Motor neuron (in vitro differentiated cells): ENCODE measurements around the gene FYN. TPM values are rescaled to one million over a fixed set of nuclear protein-coding genes. Genes with fewer than 3 reads are reported as not detected.

ENCODE experiments used
- ATAC-seq, 8 experiments: fragments of 200-7000 bp; cut with Tn5 transposase; replicated peaks in 6 of 8; 2 replicates each; pipeline ENCODE4 v1.8.0; 2021; ENCODE audit warnings: mild to moderate bottlenecking in 8 of 8, moderate library complexity in 8 of 8
- H3K27ac ChIP-seq, 2 donors: fragments of 250-450 bp; sonication (Bioruptor Pico); 2 replicates each; pipeline ENCODE4 v1.9.0; 2021; ENCODE audit warnings: antibody characterized with exemption in 2 of 2, mild to moderate bottlenecking in 2 of 2, moderate library complexity in 1 of 2
- H3K4me1 ChIP-seq, 2 donors: fragments of 250-450 bp; sonication (Bioruptor Pico); replicated peaks in 1 of 2; 2 replicates each; pipeline ENCODE4 v1.6.1; 2021; ENCODE audit warnings: antibody characterized with exemption in 2 of 2, mild to moderate bottlenecking in 2 of 2, moderate library complexity in 1 of 2
- H3K4me3 ChIP-seq, 5 donors: fragments of 250-450 bp; sonication (Bioruptor Pico); 2 replicates each; pipeline ENCODE4 v1.9.0; 2021; ENCODE audit warnings: antibody characterized with exemption in 5 of 5, mild to moderate bottlenecking in 5 of 5, moderate library complexity in 4 of 5
- WGBS, 10 experiments: fragments of 450-650 bp; shearing (Covaris generic); methylation state at CpG; one replicate each; pipeline ENCODE4 v1.0.0; 2022; 5-methylcytosine and 5-hydroxymethylcytosine counted together
- in situ Hi-C, 9 experiments: fragments of 400-800 bp; cut with MboI; loops; one replicate each; pipeline ENCODE4 v1.15.0; 2021; ENCODE audit warnings: low sequenced_read_pairs in 9 of 9, low pct_unique_long_range_greater_than_20kb in 2 of 9; ENCODE audit not compliant: unreplicated experiment in 9 of 9
- total RNA-seq, 8 experiments: library from RNA; unstranded; fragments of 300-600 nt; gene quantifications; 2 replicates each; pipeline versions ENCODE4 v1.2.3 to v1.2.4, GENCODE V29; 2022

FYN gene
- total RNA-seq, 8 experiments from 2014 or later, result 4.9 to 237 (median 111) TPM

DNA sequence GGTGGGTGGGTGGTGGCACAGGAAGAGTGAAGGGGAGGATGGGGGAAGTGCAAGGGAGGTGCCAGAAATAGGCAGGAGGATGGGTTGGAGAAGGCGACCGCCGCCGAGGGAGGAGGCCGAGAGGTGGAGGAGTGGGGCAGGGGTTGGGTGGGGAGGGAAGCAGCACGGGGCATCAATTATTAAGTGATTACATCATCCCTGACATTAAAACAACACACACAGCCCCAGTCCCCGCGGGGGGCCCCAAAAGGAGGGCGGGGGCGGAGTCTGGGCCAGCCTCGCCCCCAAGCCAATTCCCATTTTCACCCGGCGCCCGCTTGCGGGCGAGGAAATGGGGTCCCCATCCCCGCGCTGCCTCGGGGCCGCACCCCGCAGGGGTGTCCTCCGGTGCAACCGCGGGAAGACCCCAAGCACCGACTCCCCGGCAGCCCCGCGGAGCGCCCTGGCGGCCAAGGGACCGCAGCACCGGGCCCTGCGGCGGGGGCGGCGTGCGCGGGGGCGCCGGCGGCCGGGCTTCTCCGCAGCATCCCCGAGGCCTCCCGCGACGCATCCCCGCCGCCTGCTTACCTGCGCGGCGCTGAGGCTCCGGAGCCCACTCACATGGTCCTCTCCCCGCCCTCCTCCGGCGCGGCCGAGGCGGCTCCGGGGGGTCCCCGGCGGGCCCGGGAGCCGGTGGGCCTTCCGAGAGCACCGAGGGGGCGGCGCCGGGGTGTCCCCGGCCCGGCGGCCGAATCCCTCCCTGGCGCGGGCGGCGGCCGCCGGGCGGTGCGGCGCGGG, 663 bp downstream of the FYN start:
- peak in 7 of 8 experiments; percentile 9 to 60 (median 48) for ATAC-seq
- Histone ChIP-seq H3K27ac (peak overlapping the region; percentile 94 to 96), H3K4me3 (peak overlapping the region; percentile 80 to 99 (median 97)), H3K4me1 (peaks cover 14 to 20% of the 10 kb centered on the region in 2 donors)
- in situ Hi-C loops, result no loop called here
- 0% methylated on average over 2 of the region's 83 CpGs; no CpG with 5 or more reads in 9 of the 10 experiments for WGBS, 10 experiments

GRCh38 chr6:111871725-111872400, 1.4 kb downstream of the FYN start:
- H3K4me1 ChIP-seq, result peaks cover 16 to 25% of the 10 kb centered on the region in 2 donors
- ATAC-seq, result peak in 7 of 8 experiments; percentile 7 to 38 (median 31)
- H3K27ac ChIP-seq, result peak overlapping the region; percentile 94 to 96
- in situ Hi-C loops, result no loop called here
- H3K4me3 ChIP-seq, result peak overlapping the region; percentile 80 to 99 (median 97)
- WGBS, 10 experiments, result 0 to 19% (median 0%) methylated on average over 1 to 7 of the region's 13 CpGs; no CpG with 5 or more reads in 1 of the 10 experiments

GRCh38 chr6:111871207-111871606, 2.0 kb downstream of the FYN start:
- in situ Hi-C loops, result no loop called here
- no peak for ATAC-seq

GRCh38 chr6:111870742-111871064, 2.5 kb downstream of the FYN start:
- 4 to 100% (median 50%) methylated on average over 1 to 4 of the region's 4 CpGs; no CpG with 5 or more reads in 1 of the 10 experiments for WGBS, 10 experiments
- Histone ChIP-seq H3K4me3 (peak overlapping the region; percentile 80 to 99 (median 97)), H3K4me1 (peaks cover 25 to 35% of the 10 kb centered on the region in 2 donors), H3K27ac (no peak overlapping the region)
- no peak for ATAC-seq
- in situ Hi-C loops, result no loop called here

More at GRCh38 chr6:111871207-111871606, 2.0 kb downstream of the FYN start:
- Histone ChIP-seq H3K27ac (peak overlapping the region; percentile 94 to 96), H3K4me3 (peak overlapping the region; percentile 80 to 99 (median 97)), H3K4me1 (peaks cover 21 to 31% of the 10 kb centered on the region in 2 donors)
- 0 to 58% (median 10%) methylated on average over 1 to 3 of the region's 3 CpGs; no CpG with 5 or more reads in 4 of the 10 experiments for WGBS, 10 experiments

DNA sequence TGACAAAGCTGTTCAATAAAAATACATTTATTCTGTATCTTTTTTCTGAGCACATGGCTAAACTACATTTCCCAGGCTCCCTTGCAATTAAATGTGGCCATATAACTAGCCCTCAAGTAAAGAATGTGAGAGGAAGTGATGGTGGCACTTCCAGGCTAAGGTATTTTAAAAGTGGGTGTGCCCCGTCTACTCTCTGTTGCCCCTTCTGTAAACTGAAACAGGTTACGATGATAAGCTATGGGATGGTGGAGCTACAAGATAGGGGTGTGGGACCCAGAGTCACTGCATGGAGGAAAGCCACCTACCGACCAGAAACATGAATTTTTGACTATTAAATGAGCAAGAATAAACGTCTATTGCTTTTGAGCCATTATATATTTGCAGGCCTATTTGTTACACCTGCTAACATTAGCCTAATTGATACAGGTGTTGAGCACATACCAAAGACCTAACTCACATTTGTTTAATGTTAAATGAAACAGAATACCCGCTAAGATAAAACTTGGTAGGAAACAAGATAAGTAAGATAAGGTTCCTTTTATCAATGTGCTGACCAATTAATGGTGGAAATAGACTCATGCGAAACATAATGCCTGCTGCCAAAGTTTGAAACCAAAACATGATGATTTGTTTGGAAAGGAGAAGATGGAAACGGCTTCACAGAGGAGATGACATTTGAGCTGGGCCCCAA, 3.1 kb downstream of the FYN start:
- Histone ChIP-seq H3K4me1 (peaks cover 25 to 35% of the 10 kb centered on the region in 2 donors), H3K4me3 (peak overlapping the region; percentile 80 to 99 (median 97)), H3K27ac (no peak overlapping the region)
- ATAC-seq, result no peak
- WGBS, 10 experiments, result 56 to 100% (median 72%) methylated on average over 1 to 7 of the region's 7 CpGs
- in situ Hi-C loops, result no loop called here

GRCh38 chr6:111866857-111867256, 6.4 kb downstream of the FYN start:
- H3K4me3 ChIP-seq, result no peak overlapping the region
- ATAC-seq, result peak in 3 of 8 experiments; percentile 16 to 32 (median 23)
- peaks cover 43 to 59% of the 10 kb centered on the region in 2 donors for H3K4me1 ChIP-seq
- in situ Hi-C loops, result no loop called here
- WGBS, 10 experiments, result 0 to 100% (median 63%) methylated on average over 1 to 2 of the region's 2 CpGs
- H3K27ac ChIP-seq, result no peak overlapping the region

GRCh38 chr6:111865909-111866546, 7.2 kb downstream of the FYN start:
- H3K27ac ChIP-seq, result no peak overlapping the region
- in situ Hi-C loops, result no loop called here
- WGBS, 10 experiments, result 50 to 100% (median 92%) methylated on average over 1 to 7 of the region's 8 CpGs; no CpG with 5 or more reads in 3 of the 10 experiments
- no peak overlapping the region for H3K4me3 ChIP-seq
- H3K4me1 ChIP-seq, result peaks cover 52 to 67% of the 10 kb centered on the region in 2 donors
- ATAC-seq, result no peak

- peaks cover 48 to 69% of the 10 kb centered on the region in 2 donors for H3K4me1 ChIP-seq
- in situ Hi-C loops, result no loop called here
- no peak for ATAC-seq
- H3K27ac ChIP-seq, result no peak overlapping the region
- H3K4me3 ChIP-seq, result no peak overlapping the region
- WGBS, 10 experiments, result 36 to 100% (median 72%) methylated on average over 1 to 5 of the region's 6 CpGs; no CpG with 5 or more reads in 1 of the 10 experiments
Observed at GRCh38 chr6:111865049-111865585, 8.1 kb downstream of the FYN start.

DNA sequence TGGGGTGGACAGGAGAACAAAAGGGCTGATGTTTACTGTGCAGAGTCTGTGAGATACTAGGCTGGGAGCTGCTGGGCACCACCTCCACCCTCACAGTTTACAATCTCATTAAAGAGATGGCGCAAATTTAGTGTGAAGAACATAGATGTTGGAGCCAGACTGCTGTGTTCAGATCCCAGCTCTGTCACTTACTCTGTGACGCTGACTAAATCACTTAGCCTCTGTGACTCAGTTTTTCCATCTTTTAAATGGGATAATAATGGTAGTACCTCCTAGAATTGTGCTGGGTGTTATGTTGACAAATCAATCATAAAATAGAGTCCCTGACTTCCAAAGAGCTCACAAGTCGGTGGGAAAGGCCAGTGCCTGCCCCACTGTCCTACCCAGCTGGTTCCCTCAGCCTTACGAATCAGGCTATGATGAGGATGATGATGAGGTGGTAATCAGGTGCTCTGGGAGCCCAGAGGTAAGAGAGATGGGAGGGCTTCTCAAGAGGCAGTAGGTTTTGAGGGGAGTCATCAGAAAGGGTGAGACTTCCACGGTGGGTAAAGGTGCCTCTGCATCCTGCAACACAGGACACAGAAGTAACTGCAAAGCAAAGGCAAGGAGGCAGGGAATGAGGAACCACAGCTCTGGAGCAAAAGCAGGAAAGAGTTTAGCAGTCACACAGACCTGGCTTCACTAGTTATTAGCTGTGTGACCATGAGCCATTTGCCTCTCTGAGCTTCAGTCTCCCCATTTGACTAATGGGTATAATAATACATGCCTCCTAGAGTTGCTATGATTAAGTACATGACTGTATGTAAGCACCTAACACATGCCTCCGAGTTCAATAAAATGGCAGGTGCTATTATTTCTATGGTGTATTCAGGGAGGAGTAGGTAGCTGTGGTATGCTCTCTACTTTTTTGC, 8.9 kb downstream of the FYN start:
- Histone ChIP-seq H3K4me3 (no peak overlapping the region), H3K27ac (no peak overlapping the region), H3K4me1 (peaks cover 46 to 70% of the 10 kb centered on the region in 2 donors)
- 49 to 100% (median 100%) methylated on average over 2 to 4 of the region's 6 CpGs; no CpG with 5 or more reads in 2 of the 10 experiments for WGBS, 10 experiments
- no peak for ATAC-seq
- in situ Hi-C loops, result no loop called here

DNA sequence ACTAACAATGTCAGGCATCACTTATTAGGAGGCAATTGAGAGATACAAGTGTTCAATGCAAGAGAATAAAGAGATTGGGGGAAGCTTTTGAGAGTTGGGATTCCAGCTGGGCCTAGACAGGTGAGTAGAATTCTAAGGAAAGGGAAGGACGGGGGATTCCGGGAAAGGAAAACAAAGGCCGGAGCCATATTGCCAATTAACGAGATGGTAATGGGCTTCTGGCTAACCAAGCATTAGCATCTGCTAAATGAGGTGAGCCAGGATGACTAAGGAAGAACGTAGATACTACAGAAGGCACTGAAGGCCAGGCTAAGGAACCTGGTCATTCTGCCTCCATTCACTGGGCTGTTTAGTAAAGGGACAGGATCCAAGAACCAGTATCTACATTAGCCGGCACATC, 10.5 kb downstream of the FYN start:
- no peak for ATAC-seq
- Histone ChIP-seq H3K27ac (no peak overlapping the region), H3K4me1 (peaks cover 60 to 78% of the 10 kb centered on the region in 2 donors)

DNA sequence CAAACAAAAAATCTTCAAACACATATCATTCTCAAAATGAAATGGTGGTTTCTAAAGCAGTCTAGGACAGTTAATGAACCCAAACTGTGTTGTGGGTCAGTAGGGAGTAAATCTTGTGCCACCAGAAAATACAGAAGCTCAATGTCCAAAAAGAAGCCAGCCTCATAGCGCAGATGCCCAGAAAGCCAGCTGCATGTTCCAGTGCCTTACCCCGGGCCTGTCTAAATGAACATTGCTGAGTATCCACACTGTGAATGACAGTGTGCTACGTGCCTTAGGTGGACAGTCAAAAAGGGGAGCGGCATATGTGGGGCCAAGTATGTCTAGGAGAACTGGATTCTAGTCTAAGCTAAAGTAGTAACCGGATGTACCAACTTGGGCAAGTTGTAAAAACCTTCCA, 10.9 kb downstream of the FYN start:
- WGBS, 10 experiments, result 83 to 100% (median 98%) methylated on average over 1 to 5 of the region's 5 CpGs; no CpG with 5 or more reads in 2 of the 10 experiments
- peaks cover 64 to 80% of the 10 kb centered on the region in 2 donors for H3K4me1 ChIP-seq
- ATAC-seq, result no peak
- H3K4me3 ChIP-seq, result no peak overlapping the region
- H3K27ac ChIP-seq, result no peak overlapping the region
- in situ Hi-C loops, result no loop called here

More for the DNA sequence above, 10.5 kb downstream of the FYN start:
- in situ Hi-C loops, result no loop called here
- 70 to 100% (median 94%) methylated on average over 1 to 6 of the region's 6 CpGs; no CpG with 5 or more reads in 2 of the 10 experiments for WGBS, 10 experiments
- no peak overlapping the region for H3K4me3 ChIP-seq
